Posterior vena cava (tissue), 2 donors: ENCODE results near the gene LRRC2. TPM values are rescaled to one million over a fixed set of nuclear protein-coding genes. Genes with fewer than 3 reads are reported as not detected.
"Not testable (repeated sequence)": the region's sequence is repeated elsewhere in the genome, so short reads cannot be mapped to it uniquely, and the experiment has no call there.

ENCODE experiments used
- DNase-seq: peaks from one replicate; pipeline ENCODE4 v3.0.0-alpha.2; 2020; ENCODE audit warnings: low spot score
- intact Hi-C, 2 donors: fragments of 100-400 bp; cut with DNase I; formaldehyde crosslinking; loops; one replicate each; pipeline versions ENCODE4 v1.14.1 to v1.14.2; 2022 to 2023
- total RNA-seq, 2 donors: library from RNA; stranded (reverse); fragmentation: NEBNext Ultra II Directional; extraction: Animal tissue kit (Norgen Biotek cat#: 25700); gene quantifications; one replicate each; pipeline ENCODE4 v1.2.1, GENCODE V29; 2021
- donor health status: DM: yes; HTN: yes; CAD: no.
- donor health status: DM: yes; HTN: yes; CAD: no.

The LRRC2 gene
- total RNA-seq, 2 donors from 2014 or later, result 1.9 to 5.7 TPM

- no peak for DNase-seq
- intact Hi-C loops, result no loop called here
These were observed 57.1 kb downstream of the LRRC2 start for GRCh38 chr3:46508850-46509591.

GRCh38 chr3:46506526-46506925 lies 59.6 kb downstream of the LRRC2 start:
- DNase-seq, result no peak
- intact Hi-C loops, result no loop called here

- intact Hi-C loops, result no loop called here
- no peak for DNase-seq
These were observed 60.1 kb downstream of the LRRC2 start for GRCh38 chr3:46505953-46506352.

- DNase-seq, result no peak
- intact Hi-C loops, result no loop called here
These were observed 61.3 kb downstream of the LRRC2 start for GRCh38 chr3:46504789-46505188.

- intact Hi-C loops, result no loop called here
- no peak for DNase-seq
These were observed 62.8 kb downstream of the LRRC2 start for GRCh38 chr3:46503200-46503874.

- intact Hi-C loops, result no loop called here
- DNase-seq, result no peak
These were observed 64.4 kb downstream of the LRRC2 start for GRCh38 chr3:46501702-46502101.

- intact Hi-C loops, result no loop called here
- no peak for DNase-seq
These were observed 65.2 kb downstream of the LRRC2 start for GRCh38 chr3:46500656-46501635.

- no peak for DNase-seq
- intact Hi-C loops, result no loop called here
These were observed 67.1 kb downstream of the LRRC2 start for GRCh38 chr3:46498916-46499519.

- intact Hi-C loops, result no loop called here
- no peak for DNase-seq
These were observed 68.4 kb downstream of the LRRC2 start, which contains the start of gene RTP3 for GRCh38 chr3:46497556-46498265. Gene RTP3 (plus strand): TSS chr3:46497976. CDS start chr3:46498063, 87 bp downstream.

- intact Hi-C loops, result no loop called here
- DNase-seq, result no peak
These were observed 69.2 kb downstream of the LRRC2 start for GRCh38 chr3:46496746-46497555.

GRCh38 chr3:46495901-46496456 lies 70.1 kb downstream of the LRRC2 start:
- no peak for DNase-seq

GRCh38 chr3:46494491-46494890 lies 71.6 kb downstream of the LRRC2 start:
- DNase-seq, intact Hi-C loops: not testable (repeated sequence)

More at GRCh38 chr3:46495901-46496456, 70.1 kb downstream of the LRRC2 start:
- intact Hi-C loops, result no loop called here

- no peak for DNase-seq
- intact Hi-C loops, result no loop called here
These were observed 73.1 kb downstream of the LRRC2 start for GRCh38 chr3:46492890-46493547.

GRCh38 chr3:46491089-46492070 lies 74.7 kb downstream of the LRRC2 start:
- intact Hi-C loops, result no loop called here
- no peak for DNase-seq

- DNase-seq, result no peak
- intact Hi-C loops, result no loop called here
These were observed 75.6 kb downstream of the LRRC2 start for GRCh38 chr3:46490338-46491084.
